ENCODE measurements around the gene RAX2. TPM values are rescaled to one million over a fixed set of nuclear protein-coding genes. Genes with fewer than 3 reads are reported as not detected.

Gene RAX2
- total and polyA plus RNA-seq, 2 of the 8 experiments (the other 6 are each of a cell fraction or from before 2014, with no cell fraction given), result 0.08 TPM; not detected in 1

DNA sequence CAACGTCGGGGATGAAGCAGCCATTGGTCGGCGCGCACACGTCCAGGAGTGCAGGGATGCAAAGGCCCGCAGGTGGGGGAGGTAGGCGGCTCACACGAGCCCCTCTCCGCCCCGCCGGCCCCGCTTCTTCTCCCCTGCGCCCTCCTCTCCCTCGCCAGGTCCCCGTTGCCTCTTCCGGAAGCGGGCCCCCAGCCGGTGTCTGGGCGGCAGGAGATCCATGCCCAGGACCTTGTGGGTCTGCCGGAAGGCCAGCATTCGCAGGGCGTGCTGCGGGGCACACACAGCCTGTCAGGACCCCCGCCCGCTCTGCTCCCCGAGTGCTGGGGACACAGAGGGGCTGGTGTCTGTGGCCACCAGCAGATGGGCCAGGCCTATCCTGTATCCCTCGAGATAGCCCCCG, 33.8 kb upstream of the RAX2 start:
- H3K18ac ChIP-seq (ENCODE audit: extremely low read depth, low read length), result no peak overlapping the region
- peaks cover 9% of the 10 kb centered on the region for H3K23me2 ChIP-seq (ENCODE audit: low read depth, low read length)
- H3K9ac ChIP-seq (replicated peaks in 1 of 4; ENCODE audit: extremely low read depth in 1 of 4, low read depth in 3 of 4, low read length in 3 of 4), result no peak overlapping the region
- no peaks in the 10 kb centered on the region for H3K79me2 ChIP-seq (ENCODE audit: control insufficient read depth in 1 of 2, insufficient read depth in 2 of 2, low read length in 2 of 2)
- no peak for DNase-seq (ENCODE audit: low read depth in 1 of 2, low spot score in 2 of 2)
- no peak overlapping the region for H2AFZ ChIP-seq (ENCODE audit: low read length)
- H2BK12ac ChIP-seq (ENCODE audit: low read depth, low read length), result no peak overlapping the region
- no peak overlapping the region for H4K91ac ChIP-seq (replicated peaks; ENCODE audit: insufficient read length, low read length)
- ChIA-PET CTCF (ENCODE audit: partially characterized antibody) (interaction anchor here (2.2 kb wide), 1 partner anchor 16 kb away, joined by 7 read pairs; no protein-coding TSS in a partner anchor), POLR2A (ENCODE audit: partially characterized antibody) (interaction anchor here (1.4 to 1.6 kb wide), 2 partner anchors 165 to 179 kb away, joined by 4 to 5 read pairs; partner anchors contain the start of genes DAPK3 and EEF2)
- no peak overlapping the region for H4K5ac ChIP-seq (ENCODE audit: insufficient read length, low read depth, low read length)
- no peak overlapping the region for H3K56ac ChIP-seq (replicated peaks; ENCODE audit: insufficient read length, low read depth, low read length)
- H3K36me3 ChIP-seq (ENCODE audit: control insufficient read depth in 2 of 4, insufficient read depth in 4 of 4, low read length in 3 of 4), result peaks cover 0 to 3% (median 0%) of the 10 kb centered on the region in 4 experiments; a peak in 1 of 8 replicates
- no peak overlapping the region for H4K8ac ChIP-seq (ENCODE audit: extremely low read depth, insufficient read depth, low read length)
- H3K4me2 ChIP-seq (ENCODE audit: insufficient read depth in 1 of 2, low read depth in 2 of 2, low read length in 2 of 2), result no peak overlapping the region
- H3K27me3 ChIP-seq (replicated peaks in 1 of 4; ENCODE audit: control insufficient read depth in 3 of 4, extremely low read depth in 1 of 4, insufficient read depth in 3 of 4, low read length in 3 of 4), result peaks cover 0 to 5% (median 3%) of the 10 kb centered on the region in 4 experiments; a peak in 5 of 7 replicates
- no peak overlapping the region for H3K23ac ChIP-seq (ENCODE audit: insufficient read length)
- no peak overlapping the region for H3K27ac ChIP-seq (ENCODE audit: low read depth, low read length)
- peaks cover 0 to 4% of the 10 kb centered on the region in 2 experiments; a peak in 1 of 4 replicates for H3K9me3 ChIP-seq (ENCODE audit: insufficient read depth in 2 of 2, low read depth in 1 of 2, low read length in 1 of 2)
- 95% methylated on average over 7 of the region's 29 CpGs; no CpG with 5 or more reads in 1 of the 2 experiments for WGBS, 2 experiments (ENCODE audit: extremely low coverage in 1 of 2, insufficient coverage in 1 of 2, insufficient read length in 1 of 2, insufficient replicate concordance in 2 of 2, low coverage in 1 of 2, low lambda C conversion rate in 2 of 2, missing lambda C conversion rate in 1 of 2)
- no peak overlapping the region for H2BK15ac ChIP-seq (ENCODE audit: low read length)
- H3K14ac ChIP-seq (ENCODE audit: insufficient read length), result no peak overlapping the region
- no peak overlapping the region for H2BK5ac ChIP-seq (ENCODE audit: low read depth, low read length)
- H4K20me1 ChIP-seq (replicated peaks in 1 of 2; ENCODE audit: control insufficient read depth in 1 of 2, insufficient read depth in 2 of 2, low read length in 2 of 2), result peaks cover 0 to 9% of the 10 kb centered on the region in 2 experiments
- no peak overlapping the region for H3K4me3 ChIP-seq (ENCODE audit: extremely low read depth in 1 of 4, insufficient read depth in 2 of 4, low read depth in 3 of 4, low read length in 4 of 4)
- no peak overlapping the region for H2AK5ac ChIP-seq (ENCODE audit: low read depth, low read length)
- H3K4ac ChIP-seq (replicated peaks; ENCODE audit: insufficient read length, low read depth, low read length), result no peak overlapping the region
- H2BK20ac ChIP-seq (ENCODE audit: low read length), result no peak overlapping the region
- H3K79me1 ChIP-seq (ENCODE audit: low read depth, low read length), result no peaks in the 10 kb centered on the region
- no peak overlapping the region for H2BK120ac ChIP-seq (replicated peaks; ENCODE audit: low read depth, low read length)
- no peak for FAIRE-seq
- H3K4me1 ChIP-seq (replicated peaks in 1 of 4; ENCODE audit: control insufficient read depth in 3 of 4, insufficient read depth in 4 of 4, low read length in 3 of 4), result peaks cover 0 to 3% (median 1%) of the 10 kb centered on the region in 4 experiments; a peak in 3 of 7 replicates
- TF ChIP-seq CHD2 (IDR thresholded peaks at IDR 0.05; ENCODE audit: low read length), result no peak
- TF ChIP-seq TAF7 (optimal IDR thresholded peaks at IDR 0.05; ENCODE audit: borderline replicate concordance, low read depth, low read length), result no peak
- TF ChIP-seq SUZ12 (IDR thresholded peaks at IDR 0.05; ENCODE audit: low read length), result no peak
- TF ChIP-seq, protein P1, sequence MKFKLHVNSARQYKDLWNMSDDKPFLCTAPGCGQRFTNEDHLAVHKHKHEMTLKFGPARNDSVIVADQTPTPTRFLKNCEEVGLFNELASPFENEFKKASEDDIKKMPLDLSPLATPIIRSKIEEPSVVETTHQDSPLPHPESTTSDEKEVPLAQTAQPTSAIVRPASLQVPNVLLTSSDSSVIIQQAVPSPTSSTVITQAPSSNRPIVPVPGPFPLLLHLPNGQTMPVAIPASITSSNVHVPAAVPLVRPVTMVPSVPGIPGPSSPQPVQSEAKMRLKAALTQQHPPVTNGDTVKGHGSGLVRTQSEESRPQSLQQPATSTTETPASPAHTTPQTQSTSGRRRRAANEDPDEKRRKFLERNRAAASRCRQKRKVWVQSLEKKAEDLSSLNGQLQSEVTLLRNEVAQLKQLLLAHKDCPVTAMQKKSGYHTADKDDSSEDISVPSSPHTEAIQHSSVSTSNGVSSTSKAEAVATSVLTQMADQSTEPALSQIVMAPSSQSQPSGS (IDR thresholded peaks at IDR 0.05; ENCODE audit: low read length), result no peak
